ENCODE measurements around the gene MGME1.
"Not testable (repeated sequence)": the region's sequence is repeated elsewhere in the genome, so short reads cannot be mapped to it uniquely, and the experiment has no call there.

Gene MGME1

DNA sequence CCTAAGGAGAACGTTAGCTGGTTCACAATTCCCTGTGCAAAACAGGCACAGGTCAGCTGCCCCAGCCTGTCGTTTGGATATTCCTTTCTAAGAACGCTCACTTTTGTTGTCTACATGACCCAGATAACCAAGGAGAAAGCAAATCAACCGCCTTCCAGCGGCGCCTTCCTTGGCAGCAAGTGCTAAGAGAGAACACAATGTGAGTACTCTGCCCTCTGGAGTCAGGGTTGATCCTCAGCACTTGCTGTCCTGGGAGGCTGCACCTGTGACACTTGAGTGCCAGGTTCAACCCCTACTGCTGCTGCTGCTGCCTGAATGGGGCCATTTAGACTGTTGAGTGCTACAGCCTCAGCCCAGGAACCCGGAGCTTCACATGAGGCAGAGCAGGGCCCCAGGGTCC is 52.1 kb downstream of the MGME1 start:
- no peak for DNase-seq (ENCODE audit: low read depth)

- DNase-seq (ENCODE audit: low read depth) = no peak
Measured at GRCh38 chr20:18024606-18025127, 55.8 kb downstream of the MGME1 start.

GRCh38 chr20:18027011-18027410 is 58.2 kb downstream of the MGME1 start:
- not testable (repeated sequence) for DNase-seq (ENCODE audit: low read depth)

DNA sequence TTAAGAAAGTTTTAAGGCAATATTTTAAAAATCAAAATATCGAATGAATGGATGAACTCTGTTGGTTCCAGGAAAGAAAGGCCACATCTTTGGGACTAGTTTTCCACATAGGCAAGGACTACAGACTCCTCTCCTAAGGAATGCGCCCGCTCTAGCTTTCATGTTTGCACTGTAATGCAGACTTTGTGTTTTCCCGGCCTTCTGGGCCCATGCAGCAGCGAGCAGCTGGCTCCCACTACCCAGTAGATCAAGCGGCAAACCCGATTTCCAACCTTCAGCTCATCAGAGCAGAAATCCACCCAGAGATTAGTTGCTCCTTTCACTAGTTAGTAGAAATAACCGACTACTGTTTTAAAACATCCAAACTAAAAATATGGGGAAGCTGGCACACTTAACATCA is 61.2 kb downstream of the MGME1 start:
- no peak for DNase-seq (ENCODE audit: low read depth)

DNA sequence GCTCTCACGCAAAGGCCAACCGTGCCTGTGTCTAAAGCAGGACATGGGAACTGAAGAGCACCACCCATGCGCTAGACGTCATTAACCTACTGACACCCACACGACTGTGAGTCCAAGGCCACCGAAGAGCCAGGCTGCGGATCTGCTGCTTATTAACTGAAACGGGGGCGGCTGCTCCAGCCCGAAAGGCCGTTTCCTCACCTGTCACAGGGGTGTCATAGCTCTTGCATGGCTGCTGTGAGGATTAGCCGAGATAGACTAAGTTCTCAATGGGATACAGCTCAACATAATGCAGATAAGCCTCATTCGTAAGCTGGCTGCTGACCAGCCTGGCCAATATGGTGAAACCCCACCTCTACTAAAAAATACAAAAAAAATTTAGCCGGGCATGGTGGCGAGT is 62.2 kb downstream of the MGME1 start:
- no peak for DNase-seq (ENCODE audit: low read depth)

DNA sequence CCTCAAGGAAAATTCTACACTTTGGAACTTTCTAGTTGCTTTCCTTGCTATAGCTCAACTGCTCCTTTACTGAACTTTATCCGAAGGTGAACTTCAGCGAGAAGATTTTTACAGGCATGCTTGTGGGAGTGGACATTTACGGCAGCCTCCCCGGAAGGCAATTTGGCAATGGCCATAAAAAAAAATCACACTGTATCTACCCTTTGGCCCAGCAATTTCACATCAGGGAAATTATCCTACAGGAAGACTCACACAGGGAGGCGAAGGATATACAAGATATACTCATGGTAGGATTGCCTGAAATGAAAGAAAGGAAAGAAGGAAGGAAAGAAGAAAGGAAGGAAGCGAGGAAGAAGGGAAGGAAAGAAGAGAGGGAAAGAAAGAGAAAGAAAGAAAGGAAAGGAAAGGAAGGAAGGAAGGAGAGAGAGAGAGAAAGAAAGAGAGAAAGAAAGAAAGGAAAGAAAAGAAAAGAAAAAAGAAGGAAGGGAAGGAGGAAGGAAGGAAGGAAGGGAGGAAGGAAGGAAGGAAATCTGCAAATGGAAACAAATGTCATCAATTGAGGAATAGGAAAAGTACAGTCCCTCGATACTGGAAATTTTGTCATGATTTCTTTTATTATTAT is 63.2 kb downstream of the MGME1 start:
- no peak for DNase-seq (ENCODE audit: low read depth)

DNA sequence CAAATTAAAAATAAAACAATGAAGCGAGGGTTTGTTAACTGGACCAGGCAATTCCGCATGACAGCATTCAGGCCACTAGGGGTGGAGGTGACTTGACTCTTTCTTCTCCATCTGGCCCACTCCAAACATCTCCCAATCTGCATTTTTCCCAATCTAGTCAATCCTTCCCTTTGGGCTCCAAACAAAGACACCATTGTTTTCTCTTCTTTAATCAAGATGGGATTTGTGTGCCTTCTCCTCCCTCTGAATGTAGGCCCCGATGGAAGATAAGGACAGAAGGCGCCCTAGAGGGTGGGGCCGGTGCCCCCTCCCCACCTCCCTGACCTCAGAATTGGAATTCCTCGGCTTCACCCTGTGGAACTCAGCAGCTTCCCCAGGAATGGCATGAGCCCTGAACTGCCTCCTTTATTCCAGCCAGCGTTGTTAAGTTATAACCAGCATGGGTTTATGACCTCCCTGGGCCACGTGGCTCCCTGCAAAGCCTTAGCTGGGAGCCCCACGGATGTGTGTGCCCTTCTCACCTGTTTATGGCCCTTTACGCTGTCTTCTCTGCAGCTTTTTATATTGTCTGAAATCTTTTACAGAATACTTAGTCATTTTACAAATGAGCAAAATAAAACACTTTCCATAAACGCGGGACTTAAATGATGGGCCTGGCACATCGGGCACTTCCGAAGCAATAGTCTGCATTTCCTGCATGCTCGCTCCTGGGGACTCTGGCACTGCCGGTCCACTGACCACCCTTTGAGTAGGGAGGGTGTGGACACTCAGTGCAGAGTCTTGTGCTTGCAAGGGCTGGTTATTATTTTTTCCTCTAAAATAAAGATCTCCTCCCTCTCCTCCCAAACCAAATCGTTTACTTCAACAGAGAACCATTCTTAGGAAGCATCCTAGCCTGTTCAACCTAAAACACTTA is 64.4 kb downstream of the MGME1 start:
- DNase-seq (ENCODE audit: low read depth) = no peak

- DNase-seq (ENCODE audit: low read depth) = no peak
Measured at GRCh38 chr20:18034039-18034438, 65.2 kb downstream of the MGME1 start.

DNA sequence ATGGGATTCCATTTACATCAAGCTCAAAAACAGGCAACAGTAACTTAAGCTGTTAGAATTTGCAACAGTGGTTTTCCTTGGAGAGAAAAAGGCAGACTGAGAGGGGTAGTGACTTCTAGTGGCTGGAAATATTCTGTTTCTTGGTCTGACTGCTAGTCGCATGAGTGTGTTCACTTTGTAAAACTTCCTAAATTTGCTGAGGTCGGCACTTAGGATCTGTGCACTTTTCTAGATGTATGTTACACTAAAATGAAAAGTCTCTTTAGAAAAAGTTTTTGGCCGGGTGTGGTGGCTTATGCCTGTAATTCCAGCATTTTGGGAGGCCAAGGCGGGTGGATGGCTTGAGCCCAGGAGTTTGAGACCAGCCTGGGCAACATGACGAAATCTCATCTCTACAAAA is 70.2 kb downstream of the MGME1 start:
- DNase-seq (ENCODE audit: low read depth) = no peak
